ENCODE data around the gene SBK3. TPM values are rescaled to one million over a fixed set of nuclear protein-coding genes. Genes with fewer than 3 reads are reported as not detected.

The SBK3 gene
- total RNA-seq, 6 experiments from 2014 or later = 0.33 to 0.56 TPM; not detected in 4

DNA sequence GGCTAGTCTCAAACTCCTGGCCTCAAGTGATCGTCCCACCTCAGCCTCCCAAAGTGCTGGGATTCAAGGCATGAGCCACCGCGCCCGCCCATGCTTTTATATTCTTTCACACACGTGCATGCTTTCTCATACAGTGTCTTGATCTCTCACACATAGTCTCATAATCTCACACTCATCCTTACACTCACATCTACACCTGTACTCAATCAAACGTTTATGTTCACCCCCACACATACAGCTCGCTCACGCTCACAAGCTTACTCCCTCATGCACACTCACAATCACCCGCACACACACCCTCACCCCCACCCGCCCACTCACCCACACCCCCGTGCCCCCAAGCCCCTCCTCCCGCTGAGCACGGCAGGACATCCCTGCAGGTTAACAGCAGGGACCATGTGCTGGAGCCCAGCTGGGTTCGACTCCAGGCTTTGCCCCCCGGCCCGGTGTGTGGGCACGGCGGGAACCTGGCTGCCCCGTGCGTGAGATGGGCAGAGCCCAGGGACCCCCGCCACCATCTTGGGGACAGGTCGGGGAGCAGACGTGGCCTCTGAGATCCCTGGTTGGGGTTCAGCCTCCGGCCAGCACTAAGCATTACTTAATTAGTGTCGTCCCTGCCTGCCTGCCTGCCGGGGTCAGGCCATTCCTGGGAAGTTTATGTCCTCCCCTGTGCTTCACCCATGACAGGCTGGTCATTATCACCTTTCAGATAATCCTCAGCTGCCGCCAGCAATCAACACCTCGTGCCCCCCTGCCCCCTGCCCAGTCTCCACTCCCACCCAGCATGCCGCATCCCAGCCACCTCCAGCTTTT lies 19.8 kb downstream of the SBK3 start:
- Histone ChIP-seq H3K27me3 (no peaks in the 10 kb centered on the region), H3K4me1 (peaks cover 0 to 4% (median 0%) of the 10 kb centered on the region in 4 donors), H3K9me3 (no peaks in the 10 kb centered on the region), H3K27ac (no peak overlapping the region), H3K36me3 (no peaks in the 10 kb centered on the region), H3K4me3 (no peak overlapping the region)
- 39% methylated on average over 23 of the region's 29 CpGs for WGBS (ENCODE audit: insufficient coverage, low coverage, low lambda C conversion rate, missing lambda C conversion rate)
- TF ChIP-seq CTCF (IDR thresholded peaks at IDR 0.05) (no peak), POLR2A (IDR thresholded peaks at IDR 0.05) (no peak)
- DNase-seq = no peak
- no peak for ATAC-seq
- intact Hi-C loops (cut with DNase I) = no loop called here

- Histone ChIP-seq H3K4me3 (no peak overlapping the region), H3K27me3 (no peaks in the 10 kb centered on the region), H3K27ac (no peak overlapping the region), H3K9me3 (no peaks in the 10 kb centered on the region), H3K36me3 (no peaks in the 10 kb centered on the region), H3K4me1 (no peaks in the 10 kb centered on the region)
- WGBS (ENCODE audit: insufficient coverage, low coverage, low lambda C conversion rate, missing lambda C conversion rate) = 54% methylated on average over 9 of the region's 14 CpGs
- TF ChIP-seq POLR2A (IDR thresholded peaks at IDR 0.05) (no peak), CTCF (IDR thresholded peaks at IDR 0.05) (no peak)
- intact Hi-C loops (cut with DNase I) = no loop called here
- no peak for ATAC-seq
- DNase-seq = no peak
These were observed 24.6 kb downstream of the SBK3 start for GRCh38 chr19:55520691-55521292.

DNA sequence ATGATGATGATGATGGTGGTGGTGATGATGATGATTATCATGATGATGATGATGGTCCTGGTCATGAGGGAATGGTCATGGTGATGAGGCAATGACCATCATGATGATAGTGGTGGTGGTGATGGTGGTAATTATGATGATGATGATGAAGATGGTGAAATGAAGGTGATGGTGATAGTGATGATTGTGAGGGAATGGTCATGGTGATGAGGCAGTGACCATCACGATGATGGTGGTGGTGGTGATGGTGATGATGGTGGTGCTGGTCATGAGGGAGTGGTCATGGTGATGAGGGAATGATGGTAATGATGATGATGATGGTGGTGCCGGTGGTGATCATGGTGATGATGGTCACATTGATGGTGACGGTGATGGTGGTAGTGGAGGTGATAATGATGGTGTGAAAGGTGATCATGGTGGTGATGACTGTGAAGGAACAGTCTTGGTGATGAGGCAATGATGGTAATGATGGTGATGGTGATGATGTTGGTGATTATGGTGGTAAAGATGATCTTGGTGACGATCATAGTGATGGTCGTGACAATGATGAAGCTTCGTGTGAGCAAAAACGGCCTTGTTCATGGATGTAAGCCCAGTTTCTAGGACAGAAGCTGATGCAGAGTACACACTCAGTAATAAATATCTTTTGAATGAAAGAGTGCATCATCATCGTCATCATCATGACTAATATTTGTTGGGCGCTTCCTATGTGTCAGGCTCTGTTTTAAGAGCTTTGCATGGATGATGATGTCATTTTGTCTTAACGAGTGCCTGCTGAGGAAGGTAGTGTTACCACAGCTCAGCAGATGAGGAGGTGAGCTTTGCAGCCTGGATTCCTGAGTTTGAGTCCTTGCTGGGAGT lies 25.7 kb downstream of the SBK3 start:
- no peaks in the 10 kb centered on the region for H3K27me3 ChIP-seq
- no peaks in the 10 kb centered on the region for H3K4me1 ChIP-seq
- H3K9me3 ChIP-seq = no peaks in the 10 kb centered on the region
- H3K27ac ChIP-seq = no peak overlapping the region
- TF ChIP-seq CTCF (IDR thresholded peaks at IDR 0.05) (no peak), POLR2A (IDR thresholded peaks at IDR 0.05) (no peak)
- intact Hi-C loops (cut with DNase I) = loop anchor here (5.0 kb wide), 2 partner anchors 88 to 113 kb away; partner anchors contain the start of gene ZNF865 (in 1 of the 2)
- 84% methylated on average over 8 of the region's 10 CpGs for WGBS (ENCODE audit: insufficient coverage, low coverage, low lambda C conversion rate, missing lambda C conversion rate)
- no peaks in the 10 kb centered on the region for H3K36me3 ChIP-seq
- no peak overlapping the region for H3K4me3 ChIP-seq
- ATAC-seq (no peak), DNase-seq (no peak)

GRCh38 chr19:55516878-55517620 lies 28.3 kb downstream of the SBK3 start:
- DNase-seq (peak; percentile 94 to 95 (median 94)), ATAC-seq (peak; percentile 100)
- Histone ChIP-seq H3K4me1 (no peaks in the 10 kb centered on the region), H3K36me3 (no peaks in the 10 kb centered on the region), H3K9me3 (no peaks in the 10 kb centered on the region), H3K27ac (peak overlapping the region; percentile 81 to 88 (median 87)), H3K4me3 (peak overlapping the region; percentile 49 to 60 (median 55)), H3K27me3 (no peaks in the 10 kb centered on the region)
- 1% methylated on average over 21 of the region's 61 CpGs for WGBS (ENCODE audit: insufficient coverage, low coverage, low lambda C conversion rate, missing lambda C conversion rate)
- peak; percentile 40 for TF ChIP-seq POLR2A (IDR thresholded peaks at IDR 0.05)
- peak; percentile 63 to 94 (median 80) for TF ChIP-seq CTCF (IDR thresholded peaks at IDR 0.05)
- intact Hi-C loops (cut with DNase I) = loop anchor here (5.0 kb wide), 2 partner anchors 90 to 115 kb away; partner anchors contain the start of gene ZNF865 (in 1 of the 2)
